OCI-LY1 (cell line): ENCODE data around the gene CEBPB.

Experiments
- EZH2 ChIP-seq: fragments of 200-600 bp; sonication (generic), shearing (Covaris generic); IDR thresholded peaks from 2 replicates; pipeline ENCODE4 v1.8.0; 2017; ENCODE audit warnings: borderline replicate concordance, mixed run types, mild to moderate bottlenecking, antibody characterized with exemption, low read length, moderate library complexity, mixed read lengths
- TF ChIP-seq, protein P1 (sequence below): fragments of 200-600 bp; sonication (generic), shearing (Covaris generic); IDR thresholded peaks from 2 replicates; pipeline ENCODE4 v1.5.1; 2017; ENCODE audit warnings: mild to moderate bottlenecking, antibody characterized with exemption, low read length, moderate library complexity, mixed read lengths

DNA sequence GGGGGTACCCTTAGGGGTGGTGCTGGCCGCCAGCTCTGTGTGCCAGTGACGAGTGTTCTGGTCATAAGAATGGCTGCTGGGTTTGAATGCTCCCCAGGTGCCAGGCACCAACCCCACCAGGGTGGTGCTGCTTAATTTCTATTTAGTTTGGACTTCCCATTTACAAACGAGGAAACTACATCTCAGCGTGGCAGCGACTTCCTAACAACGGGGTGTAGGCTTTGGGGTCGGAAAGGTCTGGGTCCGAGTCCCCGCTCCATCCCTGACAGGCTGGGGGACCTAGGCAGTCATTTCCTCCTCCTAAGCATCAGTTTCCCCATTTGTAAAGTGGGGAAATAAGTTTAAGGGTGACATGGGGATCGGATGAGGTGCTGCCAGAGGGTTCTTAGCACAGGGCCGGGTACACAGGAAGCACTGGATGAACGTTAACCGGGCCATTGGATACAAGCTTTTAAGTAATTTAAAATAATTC, 30.3 kb downstream of the CEBPB start:
- no peak for TF ChIP-seq EZH2
- TF ChIP-seq, protein P1, sequence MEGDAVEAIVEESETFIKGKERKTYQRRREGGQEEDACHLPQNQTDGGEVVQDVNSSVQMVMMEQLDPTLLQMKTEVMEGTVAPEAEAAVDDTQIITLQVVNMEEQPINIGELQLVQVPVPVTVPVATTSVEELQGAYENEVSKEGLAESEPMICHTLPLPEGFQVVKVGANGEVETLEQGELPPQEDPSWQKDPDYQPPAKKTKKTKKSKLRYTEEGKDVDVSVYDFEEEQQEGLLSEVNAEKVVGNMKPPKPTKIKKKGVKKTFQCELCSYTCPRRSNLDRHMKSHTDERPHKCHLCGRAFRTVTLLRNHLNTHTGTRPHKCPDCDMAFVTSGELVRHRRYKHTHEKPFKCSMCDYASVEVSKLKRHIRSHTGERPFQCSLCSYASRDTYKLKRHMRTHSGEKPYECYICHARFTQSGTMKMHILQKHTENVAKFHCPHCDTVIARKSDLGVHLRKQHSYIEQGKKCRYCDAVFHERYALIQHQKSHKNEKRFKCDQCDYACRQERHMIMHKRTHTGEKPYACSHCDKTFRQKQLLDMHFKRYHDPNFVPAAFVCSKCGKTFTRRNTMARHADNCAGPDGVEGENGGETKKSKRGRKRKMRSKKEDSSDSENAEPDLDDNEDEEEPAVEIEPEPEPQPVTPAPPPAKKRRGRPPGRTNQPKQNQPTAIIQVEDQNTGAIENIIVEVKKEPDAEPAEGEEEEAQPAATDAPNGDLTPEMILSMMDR, result no peak
